Fibroblast of upper back skin (primary cell): ENCODE measurements around the gene THSD4.

ENCODE experiments used
- DNase-seq: peaks from one replicate; pipeline ENCODE4 v3.0.0-alpha.2; 2013

Gene THSD4

GRCh38 chr15:71472566-71472965 is 357.3 kb downstream of the THSD4 start:
- DNase-seq: no peak

DNA sequence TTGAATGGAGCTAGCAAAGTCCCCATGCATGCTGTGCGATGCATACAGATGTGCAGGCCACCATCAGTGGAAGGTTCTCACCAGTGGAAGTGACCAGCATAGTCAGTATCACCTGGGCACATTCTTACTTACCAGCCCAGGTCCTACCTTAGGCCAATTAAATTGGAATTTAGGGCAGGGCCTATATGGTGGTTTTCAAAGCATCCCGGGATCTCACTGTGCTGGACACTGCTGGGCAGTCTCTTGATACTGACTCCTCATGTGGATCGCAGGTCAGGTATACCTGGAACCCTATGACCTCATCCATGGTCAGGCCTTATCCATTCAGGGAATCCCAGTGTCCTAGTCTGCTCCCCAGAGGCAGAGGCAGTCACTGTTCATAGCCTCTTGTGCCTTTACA is 358.5 kb downstream of the THSD4 start:
- no peak for DNase-seq

DNA sequence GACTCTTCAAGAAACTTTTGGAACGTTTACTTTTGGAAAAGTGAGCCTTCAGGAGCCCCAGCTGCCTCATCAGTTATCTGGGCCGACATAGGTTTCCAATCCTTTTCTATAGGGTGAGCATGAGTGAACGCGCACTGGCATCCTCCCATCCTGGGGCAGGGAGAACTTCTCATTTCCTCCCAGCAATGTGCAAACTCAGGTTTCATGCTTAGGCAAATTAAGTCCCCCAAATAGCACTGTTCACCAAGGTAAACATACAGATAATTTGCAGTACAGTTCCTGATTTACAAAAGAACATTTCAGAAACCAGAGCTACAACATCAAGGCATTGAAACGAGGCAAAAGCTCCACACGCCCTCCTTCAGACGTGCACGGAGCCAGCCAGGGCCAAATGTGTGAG is 361.6 kb downstream of the THSD4 start:
- no peak for DNase-seq

GRCh38 chr15:71480556-71480955 is 365.3 kb downstream of the THSD4 start:
- DNase-seq: no peak

DNA sequence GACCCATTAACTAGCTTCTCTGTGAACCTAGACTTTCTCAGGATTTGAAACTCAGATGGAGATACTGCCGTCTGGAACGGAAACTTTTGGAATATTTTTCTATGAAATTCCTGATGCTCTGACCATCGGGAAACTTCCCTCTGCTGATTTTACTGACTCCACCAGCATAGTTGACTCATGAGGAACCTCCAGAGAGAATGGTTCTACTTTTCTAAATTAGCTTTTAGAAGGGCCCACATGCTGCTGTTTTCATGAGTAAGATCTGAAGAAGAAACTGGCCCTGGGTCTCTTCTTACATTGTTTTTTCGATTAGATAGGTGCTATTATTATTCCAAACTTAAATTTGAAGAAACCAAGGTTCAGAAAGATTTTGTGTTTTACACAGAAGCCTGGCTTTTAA is 368.8 kb downstream of the THSD4 start:
- DNase-seq: no peak

DNA sequence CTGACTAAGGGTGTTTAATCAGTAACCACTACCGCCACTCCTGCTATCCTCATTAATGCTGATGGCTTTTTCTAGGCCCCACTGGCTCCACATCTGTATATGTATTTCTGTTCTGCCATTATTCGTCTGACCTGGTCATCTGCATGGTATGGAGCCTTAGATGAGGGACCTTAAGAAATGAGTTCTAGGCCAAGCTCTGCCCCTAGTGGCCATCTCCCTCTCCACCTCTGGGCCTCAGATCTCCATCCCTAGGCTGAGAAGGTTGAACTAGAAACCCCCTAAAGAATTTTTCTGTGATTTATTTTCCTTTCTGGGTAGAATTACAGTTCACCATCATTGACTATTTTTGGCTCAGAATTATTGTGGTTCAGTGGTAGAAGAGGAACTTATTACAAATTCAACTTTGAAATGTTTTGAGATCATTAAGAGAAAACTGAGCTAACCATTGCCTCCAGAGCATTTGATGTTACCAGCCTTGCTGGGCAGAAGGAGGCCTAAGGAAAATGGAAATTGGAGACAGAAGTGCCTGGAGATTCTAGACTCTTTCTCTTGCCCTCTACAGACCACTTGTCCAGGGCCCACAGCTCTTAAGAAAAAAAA is 369.9 kb downstream of the THSD4 start:
- peak; percentile 24 for DNase-seq

GRCh38 chr15:71489570-71489969 is 374.3 kb downstream of the THSD4 start:
- DNase-seq: no peak

DNA sequence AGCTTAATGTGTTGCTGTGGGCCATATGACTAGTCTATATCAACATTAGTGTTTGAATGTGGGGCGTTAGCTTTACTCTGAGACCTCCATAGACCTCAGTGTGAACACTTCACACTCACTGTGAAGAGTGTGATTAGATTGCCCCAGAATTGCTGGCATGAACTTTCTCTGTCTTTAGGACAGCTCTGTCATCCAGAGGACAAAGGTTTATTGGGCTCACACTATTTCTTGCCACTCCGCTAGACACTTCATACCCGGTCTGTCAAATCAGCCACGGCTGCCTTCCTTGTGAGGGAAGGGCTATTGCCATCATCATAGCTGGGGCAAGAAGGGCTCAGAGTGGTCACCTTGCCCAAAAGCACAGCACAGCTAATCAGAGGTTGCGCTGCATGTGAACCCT is 378.3 kb downstream of the THSD4 start:
- no peak for DNase-seq

DNA sequence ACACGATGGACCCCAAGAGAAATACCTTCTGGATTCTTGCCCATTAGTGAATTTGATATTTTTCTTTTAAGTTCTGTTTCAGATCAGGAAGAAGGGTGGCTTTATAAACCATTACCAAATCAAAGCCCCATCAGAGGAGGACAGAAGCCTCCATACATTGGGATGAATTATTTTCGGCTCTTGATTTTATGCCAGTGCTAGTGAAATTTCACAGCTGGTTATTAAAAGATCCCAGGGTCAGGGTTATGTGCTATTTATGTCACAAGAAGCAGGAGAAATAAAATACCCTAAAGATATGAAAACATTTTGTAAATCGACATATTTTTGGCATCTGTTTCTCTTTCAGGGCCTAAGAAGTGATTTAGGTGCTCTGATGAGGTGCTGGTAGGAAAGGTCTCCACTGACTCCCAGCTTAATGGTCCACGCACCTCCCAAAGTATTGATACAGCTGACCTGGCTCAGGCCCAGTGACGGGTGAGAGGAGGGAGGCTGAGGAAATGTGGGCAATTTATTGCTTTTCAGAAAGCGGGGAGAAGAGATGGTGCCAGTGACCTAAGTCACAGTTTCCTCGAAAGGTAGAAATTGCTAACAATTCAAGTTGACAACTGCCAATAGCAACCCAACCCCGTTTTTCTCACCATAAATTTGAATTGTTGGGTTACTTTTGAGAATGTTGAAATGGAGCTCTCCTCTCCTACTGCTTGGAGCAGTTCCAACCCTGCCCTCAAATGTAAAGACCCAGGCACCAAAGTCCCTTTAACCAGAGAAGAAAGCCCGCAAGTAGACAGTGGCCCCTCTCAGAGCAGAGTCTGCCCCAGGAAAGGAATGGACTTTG is 379.5 kb downstream of the THSD4 start:
- no peak for DNase-seq

- DNase-seq: no peak
Observed at GRCh38 chr15:71495398-71495780, 380.1 kb downstream of the THSD4 start.

DNA sequence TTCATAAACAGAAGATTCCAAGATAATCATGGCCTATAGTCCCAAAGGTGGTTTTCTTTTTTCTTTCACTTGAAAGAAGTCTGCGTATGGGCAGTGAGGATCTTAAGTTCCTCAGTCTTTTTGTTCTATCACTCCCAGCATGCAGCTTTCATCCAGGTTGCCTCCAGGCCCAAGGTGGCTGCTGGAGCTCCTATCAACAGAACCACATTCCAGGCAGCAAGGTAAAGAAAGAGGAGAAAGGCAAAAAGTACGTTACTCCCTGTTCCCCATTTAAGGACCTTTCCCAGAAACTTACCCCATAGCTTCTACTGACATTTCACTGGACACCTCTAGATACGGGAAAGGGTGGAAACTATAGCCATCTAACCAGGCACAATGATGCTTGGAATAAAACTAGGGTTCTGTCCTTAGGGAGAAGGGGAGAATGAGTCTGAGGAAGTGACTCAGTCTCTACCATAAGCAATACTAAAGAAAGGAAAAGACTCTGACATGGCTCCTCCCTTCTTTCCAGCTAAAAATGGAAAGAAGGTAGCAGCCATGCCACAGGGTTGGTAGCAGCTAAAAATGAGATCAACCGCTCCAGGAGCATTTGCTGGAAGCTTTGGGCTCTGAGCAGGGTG is 381.2 kb downstream of the THSD4 start:
- DNase-seq: peak; percentile 47

DNA sequence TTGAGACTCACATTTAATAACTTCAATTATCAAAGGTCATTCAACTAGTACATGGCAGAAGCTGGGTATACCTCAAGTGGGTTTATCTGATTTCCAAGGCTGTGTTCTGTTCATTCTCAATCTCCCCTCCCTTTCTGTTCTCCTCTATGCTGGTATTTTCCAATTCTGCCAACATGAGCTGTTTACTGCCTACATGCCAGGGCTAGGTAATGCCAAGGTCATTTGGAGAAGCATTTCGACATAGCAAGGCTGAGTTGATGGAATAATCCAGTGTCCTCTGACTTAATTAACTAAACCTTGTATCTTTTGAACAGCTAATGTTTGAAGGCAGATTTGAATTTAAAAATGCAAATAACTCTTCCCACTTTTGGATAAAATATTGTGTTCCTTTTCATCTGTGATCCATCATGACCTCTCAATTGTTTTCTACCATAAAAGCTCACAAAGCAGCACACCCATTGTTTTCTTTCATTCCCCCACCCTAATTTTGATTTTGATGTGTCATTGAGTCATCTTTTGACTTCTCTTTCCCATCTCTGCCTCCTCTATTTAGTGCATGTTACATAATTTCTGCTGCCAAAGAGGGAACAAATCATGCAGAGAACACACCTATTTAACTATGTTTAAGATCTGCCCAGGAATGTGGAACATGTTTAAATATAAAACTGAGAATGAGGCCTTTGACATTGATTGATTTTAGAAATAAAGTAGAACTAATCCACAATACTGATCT is 386.2 kb downstream of the THSD4 start:
- no peak for DNase-seq

- no peak for DNase-seq
Observed at GRCh38 chr15:71502077-71502432, 386.8 kb downstream of the THSD4 start.

GRCh38 chr15:71505962-71506361 is 390.7 kb downstream of the THSD4 start:
- DNase-seq: no peak

GRCh38 chr15:71506946-71507345 is 391.7 kb downstream of the THSD4 start:
- no peak for DNase-seq

DNA sequence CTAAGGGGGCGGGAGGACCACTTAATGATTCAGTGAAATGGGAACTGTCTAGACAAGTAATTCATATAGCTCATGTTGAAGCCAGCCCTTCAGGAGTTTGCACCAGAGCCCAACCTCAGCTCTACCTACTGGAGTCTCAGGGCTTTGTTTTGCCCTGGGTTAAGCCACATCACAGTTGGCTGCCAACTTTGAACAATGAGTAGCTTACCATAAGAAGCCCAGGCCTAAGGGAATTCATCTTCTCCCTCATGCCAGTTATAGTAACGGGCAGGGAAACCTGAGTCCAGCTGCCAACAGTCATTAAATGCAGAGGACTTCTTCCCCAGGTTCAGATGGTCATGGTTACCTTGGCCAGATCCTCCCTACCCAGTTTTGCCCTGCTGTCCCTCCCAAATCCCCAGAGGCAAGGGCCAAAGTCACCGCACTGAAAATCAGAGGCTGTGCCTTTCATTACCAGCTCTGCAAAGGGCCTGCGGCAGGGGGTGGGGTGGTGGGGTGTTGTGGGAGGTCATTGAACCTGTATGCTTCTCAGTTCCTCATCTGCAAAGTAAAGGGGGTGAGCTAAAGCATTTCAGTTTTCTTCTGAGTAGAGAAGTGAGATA is 392.9 kb downstream of the THSD4 start:
- no peak for DNase-seq

DNA sequence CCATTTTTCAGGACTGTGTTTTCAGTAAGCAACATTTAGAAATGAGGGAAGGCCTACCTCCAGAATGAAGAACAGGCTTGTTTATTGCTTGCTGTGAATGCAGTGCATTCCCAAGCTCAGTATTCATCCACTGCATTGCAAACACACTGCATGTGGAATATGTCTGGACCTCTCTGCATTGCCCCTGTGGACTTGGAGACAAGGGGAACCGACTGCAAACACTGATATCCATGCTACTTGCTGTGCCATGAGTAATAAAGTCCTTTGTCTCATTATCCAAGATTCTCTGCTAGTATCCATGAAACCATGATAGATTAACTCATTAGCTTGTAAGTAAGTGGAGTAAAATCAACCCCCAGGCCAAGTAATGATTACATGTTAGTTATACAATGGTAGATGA is 393.9 kb downstream of the THSD4 start:
- no peak for DNase-seq

DNA sequence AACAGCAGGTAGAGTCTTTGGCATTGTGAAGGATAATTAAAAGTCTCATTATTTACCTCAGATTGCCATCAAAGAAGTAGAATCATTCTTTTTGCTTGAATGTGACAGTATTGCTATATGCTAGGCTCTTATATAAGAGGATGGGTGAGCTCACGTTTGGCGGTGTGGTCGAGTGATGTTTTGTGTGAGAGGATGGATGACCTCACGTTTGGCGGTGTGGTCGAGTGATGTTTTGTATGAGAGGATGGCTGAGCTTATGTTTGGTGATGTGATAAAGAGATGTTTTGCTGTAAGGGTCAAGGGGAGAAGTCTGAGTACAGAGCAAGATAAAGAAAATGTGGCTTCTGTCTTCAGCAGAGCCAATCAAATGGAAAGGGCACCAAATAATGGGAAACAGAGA is 395.5 kb downstream of the THSD4 start:
- DNase-seq: no peak

GRCh38 chr15:71511796-71512681 is 396.8 kb downstream of the THSD4 start:
- no peak for DNase-seq

DNA sequence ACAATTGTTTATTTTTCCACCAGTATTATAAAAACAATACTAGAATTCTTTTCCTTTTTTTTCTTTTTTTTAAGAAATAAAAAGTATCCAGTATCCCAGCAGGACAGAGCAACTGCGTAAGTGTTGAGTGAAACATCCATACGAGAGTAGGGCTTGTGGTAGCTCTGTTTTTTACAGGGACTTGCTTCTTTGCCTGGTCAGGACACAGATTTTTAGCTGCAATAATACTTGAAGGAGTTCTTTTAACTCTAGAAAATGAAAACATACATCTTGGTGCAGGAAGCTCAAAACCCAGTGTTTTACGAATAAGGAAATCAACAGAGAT is 397.4 kb downstream of the THSD4 start:
- DNase-seq: no peak

- DNase-seq: no peak
Observed at GRCh38 chr15:71515375-71516186, 400.3 kb downstream of the THSD4 start.
